HEK293T (cell line): ENCODE measurements around the gene JCAD.

Source experiments
- ARNT ChIP-seq: fragments of 450-650 bp; IDR thresholded peaks from 2 replicates; pipeline ENCODE4 v1.6.1; 2017; ENCODE audit warnings: mild to moderate bottlenecking
- BHLHE40 ChIP-seq: fragments of 450-650 bp; IDR thresholded peaks from 2 replicates; pipeline ENCODE4 v1.6.1; 2016; ENCODE audit warnings: mild to moderate bottlenecking, moderate library complexity, borderline replicate concordance
- CTBP1 ChIP-seq: fragments of 450-650 bp; IDR thresholded peaks from 2 replicates; pipeline ENCODE4 v1.6.1; 2016; ENCODE audit warnings: borderline replicate concordance
- ELF4 ChIP-seq: fragments of 450-650 bp; IDR thresholded peaks from 2 replicates; pipeline ENCODE4 v1.6.1; 2017; ENCODE audit warnings: antibody characterized with exemption
- FOXK2 ChIP-seq: fragments of 450-650 bp; IDR thresholded peaks from 2 replicates; pipeline ENCODE4 v1.6.1; 2016; ENCODE audit warnings: mild to moderate bottlenecking
- FOXM1 ChIP-seq: fragments of 450-650 bp; IDR thresholded peaks from 2 replicates; pipeline ENCODE4 v1.6.1; 2017; ENCODE audit warnings: mild to moderate bottlenecking, borderline replicate concordance
- HDGF ChIP-seq: fragments of 450-650 bp; IDR thresholded peaks from 2 replicates; pipeline ENCODE4 v1.6.1; 2017; ENCODE audit warnings: antibody characterized with exemption, borderline replicate concordance
- L3MBTL2 ChIP-seq: fragments of 450-650 bp; conservative IDR thresholded peaks from 2 replicates; pipeline ENCODE4 v1.6.1; 2016; ENCODE audit warnings: mild to moderate bottlenecking
- PKNOX1 ChIP-seq: fragments of 450-650 bp; IDR thresholded peaks from 2 replicates; pipeline ENCODE4 v1.6.1; 2016
- SP1 ChIP-seq: fragments of 450-650 bp; IDR thresholded peaks from 2 replicates; pipeline ENCODE4 v1.6.1; 2017
- SUZ12 ChIP-seq: fragments of 450-650 bp; IDR thresholded peaks from 2 replicates; pipeline ENCODE4 v1.6.1; 2016; ENCODE audit warnings: mild to moderate bottlenecking
- TARDBP ChIP-seq: fragments of 450-650 bp; IDR thresholded peaks from 2 replicates; pipeline ENCODE4 v1.6.1; 2016
- ZNF384 ChIP-seq: fragments of 450-650 bp; IDR thresholded peaks from 2 replicates; pipeline ENCODE4 v1.6.1; 2016

- TF ChIP-seq HDGF (no peak), ELF4 (no peak), SP1 (no peak), ZNF384 (no peak), TARDBP (no peak), BHLHE40 (no peak), CTBP1 (no peak), ARNT (no peak), FOXK2 (no peak), FOXM1 (no peak), PKNOX1 (no peak), L3MBTL2 (no peak), SUZ12 (no peak)
Measured at GRCh38 chr10:30034433-30035137, 24.8 kb downstream of the JCAD start.
